Astrocyte (in vitro differentiated cells and primary cell): ENCODE results near the gene SHB. TPM values are rescaled to one million over a fixed set of nuclear protein-coding genes. Genes with fewer than 3 reads are reported as not detected.

ENCODE experiments used
- DNase-seq: peaks from one replicate; pipeline ENCODE4 v3.0.0-alpha.2; 2010; ENCODE audit warnings: low read depth
- FAIRE-seq: peaks from 2 replicates; lab custom pipeline; 2011; peaks lifted over from hg19 to GRCh38; lab: Jason Lieb, UNC
- H2AFZ ChIP-seq: 2 replicates; pipeline ENCODE4 v1.6.0; 2012; ENCODE audit warnings: low read depth, low read length, inconsistent platforms
- H3K27ac ChIP-seq: 2 replicates; pipeline ENCODE4 v1.5.1; 2011; ENCODE audit warnings: low read depth, low read length, inconsistent platforms
- H3K27me3 ChIP-seq: 2 replicates; pipeline ENCODE4 v1.6.0; 2011; ENCODE audit warnings: low read length, inconsistent platforms; ENCODE audit not compliant: insufficient read depth
- H3K36me3 ChIP-seq: 2 replicates; pipeline ENCODE4 v1.5.1; 2011; ENCODE audit warnings: low read length, inconsistent platforms; ENCODE audit not compliant: insufficient read depth
- H3K4me1 ChIP-seq: 2 replicates; pipeline ENCODE4 v1.5.1; 2011; ENCODE audit warnings: low read length, inconsistent platforms; ENCODE audit not compliant: insufficient read depth
- H3K4me2 ChIP-seq: 2 replicates; pipeline ENCODE4 v1.6.0; 2012; ENCODE audit warnings: low read length, inconsistent platforms
- H3K4me3 ChIP-seq: 2 replicates; pipeline ENCODE4 v1.5.1; 2011; ENCODE audit warnings: low read depth, mild to moderate bottlenecking, low read length, inconsistent platforms; ENCODE audit not compliant: insufficient read depth
- H3K79me2 ChIP-seq: 2 replicates; pipeline ENCODE4 v1.6.0; 2012; ENCODE audit warnings: mild to moderate bottlenecking, low read length, inconsistent platforms; ENCODE audit not compliant: insufficient read depth
- H3K9ac ChIP-seq: 2 replicates; pipeline ENCODE4 v1.6.0; 2012; ENCODE audit warnings: mild to moderate bottlenecking, low read length, inconsistent platforms
- H3K9me3 ChIP-seq: 2 replicates; pipeline ENCODE4 v1.5.1; 2012; ENCODE audit warnings: low read depth, mild to moderate bottlenecking, low read length, inconsistent platforms; ENCODE audit not compliant: insufficient read depth
- H4K20me1 ChIP-seq: 2 replicates; pipeline ENCODE4 v1.6.0; 2012; ENCODE audit warnings: low read length, inconsistent platforms; ENCODE audit not compliant: insufficient read depth
- H3K27ac Mint-ChIP-seq: one replicate; pipeline ENCODE4 v1.8.0; 2021; ENCODE audit warnings: mild to moderate bottlenecking, mixed read lengths; ENCODE audit not compliant: unreplicated experiment
- H3K27me3 Mint-ChIP-seq: one replicate; pipeline ENCODE4 v1.8.0; 2021; ENCODE audit warnings: low read depth, mixed read lengths; ENCODE audit not compliant: unreplicated experiment
- H3K36me3 Mint-ChIP-seq: one replicate; pipeline ENCODE4 v1.8.0; 2021; ENCODE audit warnings: low read depth, mixed read lengths; ENCODE audit not compliant: unreplicated experiment
- H3K4me1 Mint-ChIP-seq: one replicate; pipeline ENCODE4 v1.8.0; 2021; ENCODE audit warnings: low read depth, mixed read lengths; ENCODE audit not compliant: unreplicated experiment
- H3K4me3 Mint-ChIP-seq: one replicate; pipeline ENCODE4 v1.8.0; 2021; ENCODE audit warnings: mild to moderate bottlenecking, moderate library complexity, mixed read lengths; ENCODE audit not compliant: unreplicated experiment
- H3K9me3 Mint-ChIP-seq: one replicate; pipeline ENCODE4 v1.8.0; 2021; ENCODE audit warnings: mild to moderate bottlenecking, mixed read lengths; ENCODE audit not compliant: unreplicated experiment
- CTCF ChIP-seq: IDR thresholded peaks from 2 replicates; pipeline ENCODE4 v1.5.1; 2011; ENCODE audit warnings: low read depth, mild to moderate bottlenecking, inconsistent platforms, low read length, moderate library complexity; ENCODE audit not compliant: insufficient read depth
- EZH2 ChIP-seq: IDR thresholded peaks from 2 replicates; pipeline ENCODE4 v1.6.1; 2012; ENCODE audit warnings: mild to moderate bottlenecking, low read length, inconsistent platforms; ENCODE audit not compliant: insufficient read depth
- total RNA-seq: library from RNA; stranded (reverse); gene quantifications from 2 replicates; pipeline ENCODE4 v1.2.1, GENCODE V29; 2021

Gene SHB
- total RNA-seq, 1 donor from 2014 or later, result 53.4 TPM

DNA sequence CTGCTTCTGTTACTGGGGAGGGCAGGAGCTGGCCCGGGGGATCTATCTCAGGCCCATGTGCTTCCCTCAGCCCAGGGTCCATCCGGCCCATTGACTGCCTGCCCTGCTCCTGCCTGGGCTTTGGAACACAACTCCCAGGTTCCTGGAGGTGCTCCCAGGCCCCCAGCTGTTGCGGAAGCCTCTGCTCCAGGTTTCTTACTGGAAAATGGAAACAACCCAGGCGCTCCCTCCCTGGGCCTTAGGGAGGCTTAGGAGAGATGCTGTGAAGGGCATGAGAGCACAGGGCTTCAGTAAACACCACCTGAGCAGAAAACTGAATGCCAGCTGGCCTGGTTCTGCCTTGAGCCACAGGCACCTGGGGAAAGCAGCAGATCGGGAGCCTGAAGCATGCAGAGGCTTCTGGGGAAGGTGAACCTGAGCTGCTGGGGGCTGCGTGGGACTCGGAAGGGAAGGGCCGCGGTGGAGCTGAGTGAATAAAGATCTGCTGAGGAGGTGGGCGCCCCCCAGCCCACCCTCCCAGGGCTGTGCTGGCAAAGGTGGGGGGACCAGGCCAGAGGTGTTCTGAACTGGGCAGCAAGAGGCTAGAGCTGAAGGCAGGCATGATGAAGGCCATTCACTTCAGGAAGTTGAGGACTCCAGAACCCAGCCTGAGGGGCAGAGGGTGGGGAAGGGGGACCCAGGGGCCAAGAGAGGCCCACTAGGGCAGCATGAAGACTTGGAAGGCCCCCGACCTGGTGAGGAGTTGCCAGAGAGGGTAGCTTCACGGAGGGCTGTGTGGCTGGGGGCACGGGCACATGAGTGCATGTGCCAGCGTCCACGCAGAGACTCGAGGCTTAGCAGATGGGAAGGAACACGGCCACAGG, 64.8 kb downstream of the SHB start:
- Histone ChIP-seq H3K27me3 (no peaks in the 10 kb centered on the region), H3K27ac (no peak overlapping the region), H3K4me1 (peaks cover 39% of the 10 kb centered on the region), H3K9ac (no peak overlapping the region), H3K36me3 (no peaks in the 10 kb centered on the region), H4K20me1 (peaks cover 73% of the 10 kb centered on the region), H3K9me3 (no peaks in the 10 kb centered on the region), H3K4me3 (no peak overlapping the region), H3K4me2 (no peak overlapping the region), H2AFZ (no peak overlapping the region), H3K79me2 (peaks cover 96% of the 10 kb centered on the region)
- H3K36me3 Mint-ChIP-seq, result peaks cover 13% of the 10 kb centered on the region
- H3K27me3 Mint-ChIP-seq, result no peaks in the 10 kb centered on the region
- no peak for DNase-seq
- no peak overlapping the region for H3K4me3 Mint-ChIP-seq
- no peak overlapping the region for H3K27ac Mint-ChIP-seq
- H3K9me3 Mint-ChIP-seq, result no peaks in the 10 kb centered on the region
- H3K4me1 Mint-ChIP-seq, result peaks cover 59% of the 10 kb centered on the region
- FAIRE-seq, result no peak
- TF ChIP-seq EZH2 (no peak), CTCF (no peak)

DNA sequence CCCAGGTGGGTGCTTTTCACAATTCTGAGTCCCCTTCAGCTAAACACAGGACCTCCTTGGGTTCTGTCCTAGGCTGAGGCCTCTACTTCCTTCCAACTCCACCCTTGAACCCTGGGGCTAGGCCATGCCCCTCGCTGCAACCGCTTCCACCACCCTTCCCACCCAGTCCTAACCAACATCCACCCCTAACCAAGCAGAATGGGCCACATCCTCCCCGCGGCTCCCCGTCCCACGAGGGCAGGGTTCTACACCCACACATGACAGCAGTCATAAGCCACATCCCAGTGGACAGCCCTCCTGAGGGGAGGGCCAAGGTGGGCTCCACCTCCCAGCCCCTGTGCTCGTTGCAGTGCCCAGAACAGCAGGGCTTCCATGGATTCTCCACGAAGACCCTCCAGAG, 65.8 kb downstream of the SHB start:
- DNase-seq, result no peak
- TF ChIP-seq CTCF (no peak), EZH2 (no peak)
- peaks cover 76% of the 10 kb centered on the region for H4K20me1 ChIP-seq
- no peak overlapping the region for H2AFZ ChIP-seq
- Mint-ChIP-seq H3K9me3 (no peaks in the 10 kb centered on the region), H3K27me3 (no peaks in the 10 kb centered on the region), H3K27ac (no peak overlapping the region), H3K4me3 (no peak overlapping the region), H3K36me3 (peaks cover 13% of the 10 kb centered on the region), H3K4me1 (peaks cover 55% of the 10 kb centered on the region)
- no peak for FAIRE-seq
- H3K27me3 ChIP-seq, result no peaks in the 10 kb centered on the region
- no peak overlapping the region for H3K9ac ChIP-seq
- no peaks in the 10 kb centered on the region for H3K9me3 ChIP-seq
- H3K4me1 ChIP-seq, result peaks cover 37% of the 10 kb centered on the region
- H3K79me2 ChIP-seq, result peaks cover 96% of the 10 kb centered on the region
- H3K4me3 ChIP-seq, result no peak overlapping the region
- H3K27ac ChIP-seq, result no peak overlapping the region
- H3K4me2 ChIP-seq, result no peak overlapping the region
- no peaks in the 10 kb centered on the region for H3K36me3 ChIP-seq

GRCh38 chr9:38001430-38001829, 67.6 kb downstream of the SHB start:
- Histone ChIP-seq H3K4me2 (no peak overlapping the region), H2AFZ (no peak overlapping the region), H4K20me1 (peaks cover 76% of the 10 kb centered on the region), H3K27ac (no peak overlapping the region), H3K9me3 (no peaks in the 10 kb centered on the region), H3K4me1 (peaks cover 19% of the 10 kb centered on the region), H3K4me3 (no peak overlapping the region), H3K36me3 (no peaks in the 10 kb centered on the region), H3K9ac (no peak overlapping the region), H3K27me3 (no peaks in the 10 kb centered on the region), H3K79me2 (peaks cover 98% of the 10 kb centered on the region)
- DNase-seq (no peak), FAIRE-seq (no peak)
- Mint-ChIP-seq H3K27me3 (no peaks in the 10 kb centered on the region), H3K4me3 (no peak overlapping the region), H3K36me3 (peaks cover 18% of the 10 kb centered on the region), H3K9me3 (no peaks in the 10 kb centered on the region), H3K4me1 (peaks cover 50% of the 10 kb centered on the region), H3K27ac (no peak overlapping the region)
- no peak for TF ChIP-seq EZH2
- no peak for TF ChIP-seq CTCF
